DND-41 (cell line): ENCODE measurements around the gene MEIOB.

Experiments used
- EZH2 ChIP-seq: IDR thresholded peaks from 3 replicates; pipeline ENCODE4 v1.6.1; 2012; ENCODE audit warnings: borderline replicate concordance, low read depth, mild to moderate bottlenecking, moderate library complexity, low read length, inconsistent platforms; ENCODE audit not compliant: severe bottlenecking
- TF ChIP-seq, protein P1 (sequence below): IDR thresholded peaks from 2 replicates; pipeline ENCODE4 v1.5.1; 2012; ENCODE audit warnings: borderline replicate concordance, low read length, moderate library complexity, mild to moderate bottlenecking; ENCODE audit not compliant: poor library complexity, severe bottlenecking; ENCODE audit errors: extremely low read depth

DNA sequence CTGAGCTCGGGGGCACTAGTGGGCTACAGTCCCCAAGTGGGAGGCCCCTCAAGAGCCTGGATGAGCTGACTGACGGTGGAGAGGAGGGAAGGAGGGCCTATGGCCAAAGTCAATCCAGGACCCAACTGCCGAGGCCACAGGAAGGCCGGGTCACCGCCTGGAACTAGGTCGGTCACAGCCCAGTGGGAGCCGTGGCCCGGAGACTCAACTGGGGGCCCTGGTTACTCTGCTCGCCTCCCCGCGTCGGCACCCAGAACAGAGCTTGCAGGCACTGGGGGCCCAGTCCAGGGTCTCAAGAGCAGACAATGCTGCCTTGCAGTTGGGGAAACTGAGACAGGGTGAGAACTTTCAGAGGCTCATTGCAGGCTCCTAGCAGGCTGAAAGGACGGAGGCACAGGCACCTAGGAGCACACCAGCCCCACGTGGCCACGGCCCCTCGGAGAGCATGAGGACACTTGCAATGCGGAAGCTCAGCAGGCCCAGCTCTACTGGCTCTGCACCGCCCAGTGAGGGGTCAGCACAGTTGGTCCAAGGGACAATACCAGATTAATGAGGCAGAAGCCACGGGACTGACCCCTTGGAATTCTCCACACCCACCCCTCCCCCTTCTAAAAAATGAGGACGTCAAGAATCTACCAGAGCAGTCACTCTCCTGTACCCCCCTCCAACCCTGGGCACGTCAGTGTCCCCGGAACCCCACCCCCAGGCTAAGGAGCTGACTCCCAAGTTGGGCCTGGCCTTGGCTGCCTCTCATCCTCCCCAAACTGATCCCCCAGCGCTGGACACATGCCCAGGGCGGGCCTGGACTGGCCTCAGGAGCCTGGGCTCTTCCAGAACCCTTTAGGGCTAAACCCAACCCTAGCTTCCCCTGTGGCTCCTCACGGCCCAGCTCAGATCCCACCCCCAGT is 44.0 kb upstream of the MEIOB start:
- TF ChIP-seq EZH2: no peak
- TF ChIP-seq, protein P1, sequence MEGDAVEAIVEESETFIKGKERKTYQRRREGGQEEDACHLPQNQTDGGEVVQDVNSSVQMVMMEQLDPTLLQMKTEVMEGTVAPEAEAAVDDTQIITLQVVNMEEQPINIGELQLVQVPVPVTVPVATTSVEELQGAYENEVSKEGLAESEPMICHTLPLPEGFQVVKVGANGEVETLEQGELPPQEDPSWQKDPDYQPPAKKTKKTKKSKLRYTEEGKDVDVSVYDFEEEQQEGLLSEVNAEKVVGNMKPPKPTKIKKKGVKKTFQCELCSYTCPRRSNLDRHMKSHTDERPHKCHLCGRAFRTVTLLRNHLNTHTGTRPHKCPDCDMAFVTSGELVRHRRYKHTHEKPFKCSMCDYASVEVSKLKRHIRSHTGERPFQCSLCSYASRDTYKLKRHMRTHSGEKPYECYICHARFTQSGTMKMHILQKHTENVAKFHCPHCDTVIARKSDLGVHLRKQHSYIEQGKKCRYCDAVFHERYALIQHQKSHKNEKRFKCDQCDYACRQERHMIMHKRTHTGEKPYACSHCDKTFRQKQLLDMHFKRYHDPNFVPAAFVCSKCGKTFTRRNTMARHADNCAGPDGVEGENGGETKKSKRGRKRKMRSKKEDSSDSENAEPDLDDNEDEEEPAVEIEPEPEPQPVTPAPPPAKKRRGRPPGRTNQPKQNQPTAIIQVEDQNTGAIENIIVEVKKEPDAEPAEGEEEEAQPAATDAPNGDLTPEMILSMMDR: no peak
